OCI-LY1 (cell line): ENCODE results near the gene LPIN1.

Experiments used
- H2AFZ ChIP-seq: fragments of 200-600 bp; sonication (generic), shearing (Covaris generic); 2 replicates; pipeline ENCODE4 v1.6.0; 2014; ENCODE audit warnings: antibody characterized with exemption, mild to moderate bottlenecking, low read length
- H3F3A ChIP-seq: fragments of 200-600 bp; sonication (generic), shearing (Covaris generic); 2 replicates; pipeline ENCODE4 v1.6.0; 2014; ENCODE audit warnings: mild to moderate bottlenecking, antibody characterized with exemption, low read length, moderate library complexity; ENCODE audit not compliant: insufficient read depth
- H3K27ac ChIP-seq: fragments of 200-600 bp; sonication (generic); 2 replicates; pipeline ENCODE4 v1.5.1; 2014; ENCODE audit warnings: low read length, mixed run types, mild to moderate bottlenecking, low read depth; ENCODE audit not compliant: poor library complexity, severe bottlenecking
- H3K27me3 ChIP-seq: fragments of 200-600 bp; sonication (generic); 2 replicates; pipeline ENCODE4 v1.6.0; 2014; ENCODE audit warnings: antibody characterized with exemption, mild to moderate bottlenecking, low read length, moderate library complexity; ENCODE audit not compliant: insufficient read depth
- H3K36me3 ChIP-seq: fragments of 200-600 bp; sonication (generic); 2 replicates; pipeline ENCODE4 v1.6.1; 2014; ENCODE audit warnings: mild to moderate bottlenecking, antibody characterized with exemption, low read length, moderate library complexity, mixed read lengths; ENCODE audit not compliant: insufficient read depth
- H3K4me1 ChIP-seq: fragments of 200-600 bp; sonication (generic); 2 replicates; pipeline ENCODE4 v1.5.1; 2014; ENCODE audit warnings: mild to moderate bottlenecking, low read length, moderate library complexity; ENCODE audit not compliant: insufficient read depth, severe bottlenecking
- H3K4me2 ChIP-seq: fragments of 200-600 bp; sonication (generic), shearing (Covaris generic); 2 replicates; pipeline ENCODE4 v1.6.1; 2014; ENCODE audit warnings: low read length
- H3K4me3 ChIP-seq: fragments of 200-600 bp; sonication (generic); 2 replicates; pipeline ENCODE4 v1.5.1; 2014; ENCODE audit warnings: low read length, low read depth, mild to moderate bottlenecking, mixed read lengths; ENCODE audit not compliant: poor library complexity, severe bottlenecking
- H3K79me2 ChIP-seq: fragments of 200-600 bp; shearing (Covaris generic); 2 replicates; pipeline ENCODE4 v1.6.1; 2016; ENCODE audit warnings: mixed run types, low read length, mixed read lengths; ENCODE audit not compliant: insufficient read depth
- H3K9ac ChIP-seq: fragments of 200-600 bp; sonication (generic), shearing (Covaris generic); 2 replicates; pipeline ENCODE4 v1.6.1; 2014; ENCODE audit warnings: mild to moderate bottlenecking, low read length, mixed read lengths
- H3K9me2 ChIP-seq: fragments of 200-600 bp; sonication (generic), shearing (Covaris generic); 2 replicates; pipeline ENCODE4 v1.6.1; 2014; ENCODE audit warnings: low read depth, mild to moderate bottlenecking, low read length, mixed read lengths
- H3K9me3 ChIP-seq: fragments of 200-600 bp; shearing (Covaris generic); 2 replicates; pipeline ENCODE4 v1.6.1; 2014; ENCODE audit warnings: low read length, mixed read lengths
- H4K20me1 ChIP-seq: fragments of 200-600 bp; sonication (generic), shearing (Covaris generic); 2 replicates; pipeline ENCODE4 v1.6.0; 2016; ENCODE audit warnings: mild to moderate bottlenecking, low read length; ENCODE audit not compliant: insufficient read depth
- CTCF ChIP-seq: fragments of 200-600 bp; sonication (generic), shearing (Covaris generic); IDR thresholded peaks from 2 replicates; pipeline ENCODE4 v1.5.1; 2017; ENCODE audit warnings: mild to moderate bottlenecking, antibody characterized with exemption, low read length, moderate library complexity, mixed read lengths
- EZH2 ChIP-seq: fragments of 200-600 bp; sonication (generic), shearing (Covaris generic); IDR thresholded peaks from 2 replicates; pipeline ENCODE4 v1.8.0; 2017; ENCODE audit warnings: borderline replicate concordance, mixed run types, mild to moderate bottlenecking, antibody characterized with exemption, low read length, moderate library complexity, mixed read lengths

Gene LPIN1

GRCh38 chr2:11715987-11716652 is 30.3 kb upstream of the LPIN1 start:
- Histone ChIP-seq H3K9me3 (no peaks in the 10 kb centered on the region), H3F3A (no peaks in the 10 kb centered on the region), H3K9me2 (no peaks in the 10 kb centered on the region), H3K36me3 (no peaks in the 10 kb centered on the region), H2AFZ (no peak overlapping the region), H3K27ac (no peak overlapping the region), H3K27me3 (peaks cover 4% of the 10 kb centered on the region; the same call in 1 of the 2 replicates), H3K4me1 (peaks cover 4% of the 10 kb centered on the region), H4K20me1 (no peaks in the 10 kb centered on the region), H3K9ac (no peak overlapping the region), H3K4me3 (no peak overlapping the region), H3K79me2 (no peaks in the 10 kb centered on the region), H3K4me2 (no peak overlapping the region)
- TF ChIP-seq CTCF (no peak), EZH2 (no peak)

GRCh38 chr2:11716689-11717321 is 29.6 kb upstream of the LPIN1 start:
- H3K9ac ChIP-seq, result no peak overlapping the region
- H3K27ac ChIP-seq, result no peak overlapping the region
- no peak overlapping the region for H2AFZ ChIP-seq
- no peaks in the 10 kb centered on the region for H3K9me2 ChIP-seq
- no peaks in the 10 kb centered on the region for H3K9me3 ChIP-seq
- H3K79me2 ChIP-seq, result no peaks in the 10 kb centered on the region
- H3K4me1 ChIP-seq, result peaks cover 4% of the 10 kb centered on the region
- no peaks in the 10 kb centered on the region for H3K36me3 ChIP-seq
- no peaks in the 10 kb centered on the region for H3F3A ChIP-seq
- TF ChIP-seq EZH2 (no peak), CTCF (no peak)
- no peaks in the 10 kb centered on the region for H4K20me1 ChIP-seq
- H3K4me2 ChIP-seq, result no peak overlapping the region
- no peak overlapping the region for H3K4me3 ChIP-seq
- peaks cover 4% of the 10 kb centered on the region; the same call in 1 of the 2 replicates for H3K27me3 ChIP-seq

GRCh38 chr2:11717623-11718022 is 28.8 kb upstream of the LPIN1 start:
- no peaks in the 10 kb centered on the region for H3F3A ChIP-seq
- H3K36me3 ChIP-seq, result no peaks in the 10 kb centered on the region
- H3K4me1 ChIP-seq, result peaks cover 4% of the 10 kb centered on the region
- TF ChIP-seq CTCF (no peak), EZH2 (no peak)
- no peak overlapping the region for H3K4me2 ChIP-seq
- H4K20me1 ChIP-seq, result no peaks in the 10 kb centered on the region
- H3K9me3 ChIP-seq, result no peaks in the 10 kb centered on the region
- H3K27me3 ChIP-seq, result peaks cover 4% of the 10 kb centered on the region; the same call in 1 of the 2 replicates
- H3K9me2 ChIP-seq, result no peaks in the 10 kb centered on the region
- no peak overlapping the region for H3K9ac ChIP-seq
- H3K79me2 ChIP-seq, result no peaks in the 10 kb centered on the region
- no peak overlapping the region for H3K27ac ChIP-seq
- no peak overlapping the region for H3K4me3 ChIP-seq
- no peak overlapping the region for H2AFZ ChIP-seq
